Kidney (tissue), 14 donors: ENCODE results near the gene ZNF683. TPM values are rescaled to one million over a fixed set of nuclear protein-coding genes. Genes with fewer than 3 reads are reported as not detected.
A peak's percentile ranks its signal among the peaks of the same experiment; 100 is the strongest.

Source experiments
- DNase-seq, 5 donors: peaks; one replicate each; pipeline ENCODE4 v3.0.0-alpha.2; 2013 to 2020
- FAIRE-seq: peaks from 2 replicates; lab custom pipeline; 2012; peaks lifted over from hg19 to GRCh38; lab: Jason Lieb, UNC
- H3K27ac ChIP-seq, 2 donors: one replicate each; pipeline ENCODE4 v1.7.0; 2013; ENCODE audit warnings: low read depth in 2 of 2, low read length in 2 of 2, inconsistent platforms in 1 of 2
- H3K27me3 ChIP-seq: one replicate; pipeline ENCODE4 v1.7.1; 2013; ENCODE audit warnings: low read length, inconsistent platforms; ENCODE audit not compliant: control insufficient read depth, insufficient read depth
- H3K36me3 ChIP-seq, 3 donors: one replicate each; pipeline versions ENCODE4 v1.7.0 to v1.7.1; 2013; ENCODE audit warnings: low read length in 3 of 3, control low read depth in 1 of 3, inconsistent platforms in 1 of 3; ENCODE audit not compliant: insufficient read depth in 3 of 3, control insufficient read depth in 2 of 3
- H3K4me1 ChIP-seq, 3 donors: one replicate each; pipeline versions ENCODE4 v1.7.0 to v1.7.1; 2013; ENCODE audit warnings: low read length in 3 of 3, inconsistent platforms in 1 of 3, low read depth in 1 of 3; ENCODE audit not compliant: control insufficient read depth in 2 of 3, insufficient read depth in 2 of 3
- H3K4me3 ChIP-seq, 3 donors: one replicate each; pipeline versions ENCODE4 v1.7.0 to v1.8.1; 2013; ENCODE audit warnings: low read length in 3 of 3, control low read depth in 1 of 3, inconsistent platforms in 1 of 3
- H3K9ac ChIP-seq, 3 donors: one replicate each; pipeline versions ENCODE4 v1.7.0 to v1.7.1; 2013; ENCODE audit warnings: low read length in 3 of 3, control low read depth in 1 of 3, inconsistent platforms in 1 of 3
- H3K9me3 ChIP-seq, 3 donors: one replicate each; pipeline versions ENCODE4 v1.7.0 to v1.7.1; 2013; ENCODE audit warnings: low read length in 3 of 3, control low read depth in 1 of 3, inconsistent platforms in 1 of 3; ENCODE audit not compliant: control insufficient read depth in 2 of 3, insufficient read depth in 1 of 3
- CTCF ChIP-seq: IDR thresholded peaks from 3 replicates; pipeline ENCODE4 v1.5.1; 2012; ENCODE audit warnings: mild to moderate bottlenecking, moderate library complexity, borderline replicate concordance; ENCODE audit not compliant: insufficient read depth; ENCODE audit errors: extremely low read depth
- intact Hi-C: fragments of 100-400 bp; cut with DNase I; formaldehyde crosslinking; loops from one replicate; pipeline ENCODE4 v1.11.1; 2022
- polyA plus RNA-seq: library from polyadenylated mRNA; stranded (reverse); fragments of 350-450 nt; fragmentation: Illumina TruSeq; extraction: RNeasy Lipid Tissue Mini Kit (QIAGEN cat#74804); gene quantifications from one replicate; pipeline ENCODE4 v1.2.3, GENCODE V29; 2014; ENCODE audit warnings: low read depth, low replicate concordance; ENCODE audit not compliant: insufficient read depth
- total RNA-seq: library from RNA; stranded (reverse); fragmentation: NEBNext Ultra II Directional; extraction: Animal tissue kit (Norgen Biotek cat#: 25700); gene quantifications from one replicate; pipeline ENCODE4 v1.2.1, GENCODE V29; 2021
- donor health status: control.
- donor health status: control.
- donor health status: control.
- donor health status: control.
- donor health status: control.
- donor health status: DM: yes; HTN: yes; CAD: no.
- donor health status: Normal renal cell carcinoma (clear cell type).

The ZNF683 gene
- total and polyA plus RNA-seq, 2 donors from 2014 or later: 0.25 TPM; not detected in 1

DNA sequence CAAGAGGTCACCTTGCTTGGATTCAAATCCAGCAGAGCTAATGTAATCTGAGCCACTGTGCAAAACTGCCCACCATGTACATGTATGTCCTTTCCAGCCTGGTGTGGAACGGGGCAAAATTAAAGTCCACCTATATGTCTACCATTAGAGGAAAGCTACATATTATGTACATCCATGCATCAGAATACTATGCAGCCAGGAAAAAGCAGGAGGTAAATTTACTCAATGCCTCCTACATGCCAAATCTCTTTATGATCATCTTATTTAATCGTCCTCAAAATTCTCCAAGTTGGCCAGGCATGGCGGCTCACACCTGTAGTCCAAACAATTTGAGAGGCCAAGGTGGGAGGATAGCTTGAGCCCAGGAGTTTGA lies 6.3 kb upstream of the ZNF683 start:
- no peak overlapping the region for H3K4me3 ChIP-seq
- FAIRE-seq (no peak), DNase-seq (peak in 1 of 5 donors; percentile 27)
- H3K36me3 ChIP-seq: no peaks in the 10 kb centered on the region
- no peak for TF ChIP-seq CTCF
- H3K27ac ChIP-seq: no peak overlapping the region
- intact Hi-C loops: no loop called here
- H3K9me3 ChIP-seq: no peaks in the 10 kb centered on the region
- H3K27me3 ChIP-seq: no peaks in the 10 kb centered on the region
- no peak overlapping the region for H3K9ac ChIP-seq
- H3K4me1 ChIP-seq: no peaks in the 10 kb centered on the region

DNA sequence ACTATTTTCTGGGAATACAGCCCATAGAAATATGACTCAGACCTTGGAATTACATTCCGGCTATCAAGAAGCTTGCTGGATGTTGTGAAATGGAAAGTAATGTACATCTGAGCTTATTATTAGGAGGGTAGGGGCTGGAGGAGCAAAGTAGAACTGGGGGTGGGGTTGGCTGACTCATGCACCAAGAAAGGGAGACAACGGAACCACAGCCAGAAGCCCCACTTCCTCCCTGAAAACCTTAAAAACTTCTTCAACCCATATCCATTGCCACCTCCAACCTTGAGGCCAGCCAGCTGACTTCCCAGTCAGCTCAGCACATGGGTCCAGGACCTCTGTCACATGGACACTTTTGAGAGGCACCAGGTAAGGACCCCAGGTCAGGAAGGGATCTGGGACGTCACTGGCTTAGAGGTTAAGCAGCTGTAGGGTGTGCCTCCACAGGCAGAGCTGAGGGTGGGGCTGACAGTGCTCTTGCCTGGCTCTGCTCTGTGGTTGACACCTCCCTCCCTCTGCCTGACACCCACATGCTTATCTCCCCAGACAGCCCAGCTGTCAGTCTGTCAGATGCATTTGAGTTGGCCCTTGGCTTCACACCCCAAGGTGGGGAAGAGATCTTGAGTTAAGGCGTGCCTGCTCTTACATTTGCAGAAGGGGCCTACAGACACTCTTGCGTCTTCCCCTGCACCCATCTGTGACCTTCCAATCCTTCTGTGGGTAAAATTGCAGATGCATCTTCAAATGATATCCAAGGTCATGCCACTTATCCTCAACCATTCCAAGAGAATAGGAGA lies 5.7 kb upstream of the ZNF683 start:
- H3K4me1 ChIP-seq: no peaks in the 10 kb centered on the region
- no peak overlapping the region for H3K27ac ChIP-seq
- no peaks in the 10 kb centered on the region for H3K36me3 ChIP-seq
- H3K9me3 ChIP-seq: no peaks in the 10 kb centered on the region
- H3K9ac ChIP-seq: no peak overlapping the region
- no peak overlapping the region for H3K4me3 ChIP-seq
- no peaks in the 10 kb centered on the region for H3K27me3 ChIP-seq
- TF ChIP-seq CTCF: no peak
- intact Hi-C loops: no loop called here
- DNase-seq (peak in 1 of 5 donors; percentile 66), FAIRE-seq (no peak)

DNA sequence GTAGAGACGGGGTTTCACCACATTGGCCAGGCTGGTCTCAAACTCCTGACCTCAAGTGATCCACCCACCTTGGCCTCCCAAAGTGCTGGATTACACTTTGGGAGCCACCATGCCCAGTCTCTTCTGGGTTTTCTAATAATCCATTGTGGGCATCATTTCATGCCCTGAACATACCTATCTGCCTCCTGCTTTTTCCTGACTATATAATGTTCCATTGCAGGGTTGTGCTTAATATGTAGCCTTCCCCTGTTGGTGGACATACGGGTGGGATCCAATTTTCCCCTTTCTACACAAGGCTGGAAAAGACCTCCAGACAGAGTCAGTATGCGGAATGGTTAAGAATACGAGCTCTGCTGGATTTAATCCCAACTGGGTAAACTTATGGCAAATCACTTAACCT lies 3.5 kb upstream of the ZNF683 start:
- FAIRE-seq: no peak

More for the DNA sequence above, 3.5 kb upstream of the ZNF683 start:
- Histone ChIP-seq H3K9me3 (no peaks in the 10 kb centered on the region), H3K4me3 (no peak overlapping the region), H3K27ac (no peak overlapping the region), H3K36me3 (no peaks in the 10 kb centered on the region), H3K9ac (no peak overlapping the region), H3K4me1 (no peaks in the 10 kb centered on the region), H3K27me3 (no peaks in the 10 kb centered on the region)
- intact Hi-C loops: no loop called here
- DNase-seq: peak in 1 of 5 donors; percentile 1
- no peak for TF ChIP-seq CTCF
